Natural killer cell (primary cell): ENCODE results near the gene CFAP43. TPM values are rescaled to one million over a fixed set of nuclear protein-coding genes. Genes with fewer than 3 reads are reported as not detected.

Experiments
- ATAC-seq, 3 donors: fragments of 150-1000 bp in 2 of 3; fragments of 200-7000 bp in 1 of 3; cut with Tn5 transposase; 1 replicate in 1 of 3; 2 replicates in 2 of 3; pipeline ENCODE4 v1.10.0; 2021; ENCODE audit warnings: mild to moderate bottlenecking in 2 of 3, moderate library complexity in 2 of 3
- DNase-seq, 2 donors: peaks; one replicate each; pipeline versions ENCODE4 v3.0.0 to v3.0.0-alpha.2; 2013 to 2021; ENCODE audit warnings: mixed read lengths in 1 of 2
- H3K27ac ChIP-seq: one replicate; pipeline ENCODE4 v1.5.1; 2013; ENCODE audit warnings: mild to moderate bottlenecking, low read length
- H3K27me3 ChIP-seq: one replicate; pipeline ENCODE4 v1.6.1; 2013; ENCODE audit warnings: low read length; ENCODE audit not compliant: control insufficient read depth, insufficient read depth
- H3K36me3 ChIP-seq: one replicate; pipeline ENCODE4 v1.6.1; 2013; ENCODE audit warnings: low read length; ENCODE audit not compliant: control insufficient read depth, insufficient read depth
- H3K4me1 ChIP-seq: one replicate; pipeline ENCODE4 v1.6.1; 2013; ENCODE audit warnings: low read length; ENCODE audit not compliant: control insufficient read depth, insufficient read depth
- H3K4me3 ChIP-seq: one replicate; pipeline ENCODE4 v1.5.1; 2013; ENCODE audit warnings: low read length
- H3K9me3 ChIP-seq: one replicate; pipeline ENCODE4 v1.6.1; 2013; ENCODE audit warnings: low read length; ENCODE audit not compliant: control insufficient read depth, insufficient read depth
- H3K27ac Mint-ChIP-seq, 2 donors: one replicate each; pipeline ENCODE4 v1.8.0; 2022; ENCODE audit warnings: mild to moderate bottlenecking in 2 of 2, mixed read lengths in 2 of 2, moderate library complexity in 1 of 2
- H3K27me3 Mint-ChIP-seq, 2 donors: one replicate each; pipeline ENCODE4 v1.8.0; 2022; ENCODE audit warnings: low read depth in 2 of 2, mixed read lengths in 2 of 2
- H3K36me3 Mint-ChIP-seq: one replicate; pipeline ENCODE4 v1.8.0; 2022; ENCODE audit warnings: mixed read lengths
- H3K4me1 Mint-ChIP-seq, 2 donors: one replicate each; pipeline ENCODE4 v1.8.0; 2022; ENCODE audit warnings: mixed read lengths in 2 of 2
- H3K4me3 Mint-ChIP-seq: one replicate; pipeline ENCODE4 v1.8.0; 2022; ENCODE audit warnings: mild to moderate bottlenecking, moderate library complexity, mixed read lengths
- H3K9me3 Mint-ChIP-seq, 2 donors: one replicate each; pipeline ENCODE4 v1.8.0; 2022; ENCODE audit warnings: mixed read lengths in 2 of 2
- CTCF ChIP-seq: fragments of 200-600 bp; IDR thresholded peaks from one replicate; pipeline ENCODE4 v1.8.0; 2022; ENCODE audit warnings: antibody characterized with exemption
- WGBS: methylation state at CpG from one replicate; pipeline ENCODE4 v1.1.7; 2013; ENCODE audit warnings: missing lambda C conversion rate; ENCODE audit not compliant: insufficient coverage; 5-methylcytosine and 5-hydroxymethylcytosine counted together
- intact Hi-C: fragments of 100-400 bp; cut with micrococcal nuclease; formaldehyde crosslinking; loops from one replicate; pipeline ENCODE4 v1.14.2; 2022
- total RNA-seq, 4 donors: library from RNA; stranded (reverse); fragments of 120-200 nt in 1 of 4; gene quantifications; one replicate each; pipeline versions ENCODE4 v1.2.3 to v1.2.4, GENCODE V29; 2013 to 2022

Gene CFAP43
- total RNA-seq, 3 donors from 2014 or later (not counting 1 experiment from before 2014, with no cell fraction given): 0.16 TPM; not detected in 2

- peak overlapping the region in 1 of 2 donors; percentile 73 for H3K27ac Mint-ChIP-seq
- Histone ChIP-seq H3K4me1 (peaks cover 7% of the 10 kb centered on the region), H3K27ac (no peak overlapping the region), H3K4me3 (no peak overlapping the region), H3K9me3 (no peaks in the 10 kb centered on the region), H3K27me3 (no peaks in the 10 kb centered on the region), H3K36me3 (peaks cover 80% of the 10 kb centered on the region)
- TF ChIP-seq CTCF: no peak
- intact Hi-C loops: loop anchor here (10.0 kb wide), 1 partner anchor 457 kb away; no protein-coding TSS in a partner anchor
- peaks cover 53 to 60% of the 10 kb centered on the region in 2 donors for H3K4me1 Mint-ChIP-seq
- H3K9me3 Mint-ChIP-seq: no peaks in the 10 kb centered on the region
- H3K36me3 Mint-ChIP-seq: peaks cover 18% of the 10 kb centered on the region
- ATAC-seq (no peak), DNase-seq (no peak)
- H3K4me3 Mint-ChIP-seq: no peak overlapping the region
- H3K27me3 Mint-ChIP-seq: no peaks in the 10 kb centered on the region
- 95% methylated on average over 5 of the region's 5 CpGs for WGBS
These were observed 29.9 kb upstream of the CFAP43 start for GRCh38 chr10:104262055-104262454.

- H3K4me3 Mint-ChIP-seq: peak overlapping the region; percentile 7
- no peak overlapping the region for H3K4me3 ChIP-seq
- DNase-seq (peak in 1 of 2 donors; percentile 23), ATAC-seq (no peak)
- H3K9me3 ChIP-seq: no peaks in the 10 kb centered on the region
- H3K9me3 Mint-ChIP-seq: no peaks in the 10 kb centered on the region
- WGBS: 33% methylated on average over 1 of the region's 3 CpGs
- no peak for TF ChIP-seq CTCF
- peak overlapping the region; percentile 73 to 82 for H3K27ac Mint-ChIP-seq
- peak overlapping the region; percentile 16 for H3K27ac ChIP-seq
- H3K4me1 ChIP-seq: peaks cover 7% of the 10 kb centered on the region
- H3K27me3 ChIP-seq: no peaks in the 10 kb centered on the region
- intact Hi-C loops: loop anchor here (10.0 kb wide), 1 partner anchor 456 kb away; no protein-coding TSS in a partner anchor
- H3K36me3 ChIP-seq: peaks cover 73% of the 10 kb centered on the region
- peaks cover 62 to 67% of the 10 kb centered on the region in 2 donors for H3K4me1 Mint-ChIP-seq
- no peaks in the 10 kb centered on the region for H3K27me3 Mint-ChIP-seq
- peaks cover 18% of the 10 kb centered on the region for H3K36me3 Mint-ChIP-seq
These were observed 28.6 kb upstream of the CFAP43 start for GRCh38 chr10:104260775-104261115.

- intact Hi-C loops: loop anchor here (10.0 kb wide), 1 partner anchor 455 kb away; no protein-coding TSS in a partner anchor
- Histone ChIP-seq H3K4me1 (peaks cover 7% of the 10 kb centered on the region), H3K36me3 (peaks cover 68% of the 10 kb centered on the region), H3K27ac (peak overlapping the region; percentile 16), H3K4me3 (no peak overlapping the region), H3K9me3 (no peaks in the 10 kb centered on the region), H3K27me3 (no peaks in the 10 kb centered on the region)
- 92% methylated on average over 5 of the region's 6 CpGs for WGBS
- no peaks in the 10 kb centered on the region for H3K9me3 Mint-ChIP-seq
- no peak for ATAC-seq
- no peaks in the 10 kb centered on the region for H3K27me3 Mint-ChIP-seq
- H3K4me1 Mint-ChIP-seq: peaks cover 62 to 67% of the 10 kb centered on the region in 2 donors
- H3K36me3 Mint-ChIP-seq: peaks cover 18% of the 10 kb centered on the region
- H3K4me3 Mint-ChIP-seq: peak overlapping the region; percentile 7
- no peak for DNase-seq
- H3K27ac Mint-ChIP-seq: peak overlapping the region; percentile 73 to 82
- TF ChIP-seq CTCF: no peak
These were observed 28.0 kb upstream of the CFAP43 start for GRCh38 chr10:104259999-104260774.
